ENCODE data around the gene EOLA1. TPM values are rescaled to one million over a fixed set of nuclear protein-coding genes. Genes with fewer than 3 reads are reported as not detected.
"Not testable (repeated sequence)": the region's sequence is repeated elsewhere in the genome, so short reads cannot be mapped to it uniquely, and the experiment has no call there.

The EOLA1 gene
- total RNA-seq, 1 donor from 2014 or later = 17.8 TPM

- no peak for TF ChIP-seq CTCF (IDR thresholded peaks at IDR 0.05)
- no peak for DNase-seq (ENCODE audit: low spot score)
- Mint-ChIP-seq H3K4me1 (ENCODE audit: low read depth) (peaks cover 16% of the 10 kb centered on the region), H3K9me3 (ENCODE audit: low read depth) (peaks cover 8% of the 10 kb centered on the region), H3K27me3 (ENCODE audit: low read depth) (no peaks in the 10 kb centered on the region), H3K36me3 (ENCODE audit: low read depth) (no peaks in the 10 kb centered on the region), H3K27ac (ENCODE audit: unreplicated experiment) (no peak overlapping the region), H3K4me3 (ENCODE audit: unreplicated experiment) (no peak overlapping the region)
These were observed 29.0 kb downstream of the EOLA1 start for GRCh38 chrX:149569770-149570169.

GRCh38 chrX:149570668-149571067, 29.9 kb downstream of the EOLA1 start:
- TF ChIP-seq CTCF (IDR thresholded peaks at IDR 0.05) = no peak
- no peaks in the 10 kb centered on the region for H3K27me3 Mint-ChIP-seq (ENCODE audit: low read depth)
- no peaks in the 10 kb centered on the region for H3K36me3 Mint-ChIP-seq (ENCODE audit: low read depth)
- no peak overlapping the region for H3K4me3 Mint-ChIP-seq (ENCODE audit: unreplicated experiment)
- H3K27ac Mint-ChIP-seq (ENCODE audit: unreplicated experiment) = no peak overlapping the region
- H3K9me3 Mint-ChIP-seq (ENCODE audit: low read depth) = peaks cover 8% of the 10 kb centered on the region
- no peak for DNase-seq (ENCODE audit: low spot score)
- H3K4me1 Mint-ChIP-seq (ENCODE audit: low read depth) = peaks cover 16% of the 10 kb centered on the region

- Mint-ChIP-seq H3K4me1 (ENCODE audit: low read depth) (peaks cover 16% of the 10 kb centered on the region), H3K36me3 (ENCODE audit: low read depth) (no peaks in the 10 kb centered on the region), H3K9me3 (ENCODE audit: low read depth) (peaks cover 8% of the 10 kb centered on the region), H3K4me3 (ENCODE audit: unreplicated experiment) (no peak overlapping the region), H3K27me3 (ENCODE audit: low read depth) (no peaks in the 10 kb centered on the region), H3K27ac (ENCODE audit: unreplicated experiment) (no peak overlapping the region)
- no peak for TF ChIP-seq CTCF (IDR thresholded peaks at IDR 0.05)
- no peak for DNase-seq (ENCODE audit: low spot score)
These were observed 31.0 kb downstream of the EOLA1 start for GRCh38 chrX:149571770-149572169.

- peak overlapping the region; percentile 12 for H3K27ac Mint-ChIP-seq (ENCODE audit: unreplicated experiment)
- no peak for TF ChIP-seq CTCF (IDR thresholded peaks at IDR 0.05)
- DNase-seq (ENCODE audit: low spot score) = no peak
- no peak overlapping the region for H3K4me3 Mint-ChIP-seq (ENCODE audit: unreplicated experiment)
- H3K27me3 Mint-ChIP-seq (ENCODE audit: low read depth) = no peaks in the 10 kb centered on the region
- peaks cover 8% of the 10 kb centered on the region for H3K9me3 Mint-ChIP-seq (ENCODE audit: low read depth)
- peaks cover 16% of the 10 kb centered on the region for H3K4me1 Mint-ChIP-seq (ENCODE audit: low read depth)
- H3K36me3 Mint-ChIP-seq (ENCODE audit: low read depth) = no peaks in the 10 kb centered on the region
These were observed 31.9 kb downstream of the EOLA1 start for GRCh38 chrX:149572743-149573142.

GRCh38 chrX:149573456-149573855, 32.6 kb downstream of the EOLA1 start:
- H3K9me3 Mint-ChIP-seq (ENCODE audit: low read depth); H3K27ac Mint-ChIP-seq (ENCODE audit: unreplicated experiment): not testable (repeated sequence)

GRCh38 chrX:149585631-149586030, 44.8 kb downstream of the EOLA1 start:
- not testable (repeated sequence) for H3K4me1 Mint-ChIP-seq (ENCODE audit: low read depth); DNase-seq (ENCODE audit: low spot score); H3K36me3 Mint-ChIP-seq (ENCODE audit: low read depth); H3K9me3 Mint-ChIP-seq (ENCODE audit: low read depth); H3K27me3 Mint-ChIP-seq (ENCODE audit: low read depth); H3K27ac Mint-ChIP-seq (ENCODE audit: unreplicated experiment); H3K4me3 Mint-ChIP-seq (ENCODE audit: unreplicated experiment)

More at GRCh38 chrX:149573456-149573855, 32.6 kb downstream of the EOLA1 start:
- not testable (repeated sequence) for DNase-seq (ENCODE audit: low spot score); H3K36me3 Mint-ChIP-seq (ENCODE audit: low read depth); H3K27me3 Mint-ChIP-seq (ENCODE audit: low read depth); H3K4me3 Mint-ChIP-seq (ENCODE audit: unreplicated experiment)
- peaks cover 16% of the 10 kb centered on the region for H3K4me1 Mint-ChIP-seq (ENCODE audit: low read depth)

GRCh38 chrX:149587359-149587758, 46.5 kb downstream of the EOLA1 start, which contains the start of gene MAGEA9B:
TSS of gene MAGEA9B (minus strand) at chrX:149587459. CDS start at chrX:149583179, 4,280 bp downstream.
- H3K27ac Mint-ChIP-seq (ENCODE audit: unreplicated experiment); H3K9me3 Mint-ChIP-seq (ENCODE audit: low read depth); DNase-seq (ENCODE audit: low spot score); H3K27me3 Mint-ChIP-seq (ENCODE audit: low read depth); H3K4me1 Mint-ChIP-seq (ENCODE audit: low read depth); H3K36me3 Mint-ChIP-seq (ENCODE audit: low read depth); H3K4me3 Mint-ChIP-seq (ENCODE audit: unreplicated experiment): not testable (repeated sequence)

GRCh38 chrX:149590993-149591392, 50.2 kb downstream of the EOLA1 start:
- DNase-seq (ENCODE audit: low spot score); H3K4me3 Mint-ChIP-seq (ENCODE audit: unreplicated experiment); H3K36me3 Mint-ChIP-seq (ENCODE audit: low read depth); H3K4me1 Mint-ChIP-seq (ENCODE audit: low read depth); H3K27me3 Mint-ChIP-seq (ENCODE audit: low read depth); H3K9me3 Mint-ChIP-seq (ENCODE audit: low read depth); H3K27ac Mint-ChIP-seq (ENCODE audit: unreplicated experiment): not testable (repeated sequence)

- not testable (repeated sequence) for H3K36me3 Mint-ChIP-seq (ENCODE audit: low read depth); H3K27ac Mint-ChIP-seq (ENCODE audit: unreplicated experiment); DNase-seq (ENCODE audit: low spot score); H3K4me3 Mint-ChIP-seq (ENCODE audit: unreplicated experiment); H3K9me3 Mint-ChIP-seq (ENCODE audit: low read depth); H3K27me3 Mint-ChIP-seq (ENCODE audit: low read depth); H3K4me1 Mint-ChIP-seq (ENCODE audit: low read depth)
These were observed 54.4 kb downstream of the EOLA1 start, which contains the start of gene HSFX2 for GRCh38 chrX:149595214-149595613. TSS of gene HSFX2 (minus strand) at chrX:149595314. CDS start at chrX:149594700, 614 bp downstream.
